K562 (cell line): ENCODE measurements around the gene DCAF11. TPM values are rescaled to one million over a fixed set of nuclear protein-coding genes. Genes with fewer than 3 reads are reported as not detected.

Source experiments
- ATAC-seq: fragments of 200-7000 bp; cut with Tn5 transposase; 3 replicates; pipeline ENCODE4 v1.9.1; 2020; ENCODE audit warnings: moderate library complexity
- BruUV-seq: library from RNA; stranded (reverse); fragments of 400-500 nt; replicated peaks from 2 replicates; lab custom pipeline; 2021; lab: Mats Ljungman, UMichigan
- CTCF ChIA-PET: fragments of 300-600 bp; formaldehyde crosslinking; extraction: SDS; loops from one replicate; lab custom pipeline; 2021; ENCODE audit warnings: low intra/inter-chr PET ratio; lab: Yijun Ruan, JAX
- POLR2A ChIA-PET: fragments of 300-600, 350-650 bp; sonication (Branson Sonifier 250); formaldehyde crosslinking; extraction: SDS; loops from one replicate; lab custom pipeline; 2021; ENCODE audit warnings: antibody characterized with exemption, inconsistent platforms; lab: Yijun Ruan, JAX
- DNase-seq, 4 experiments: peaks; one replicate each; pipeline versions ENCODE4 v3.0.0 to v3.0.0-alpha.2; 2011 to 2018; ENCODE audit warnings: low spot score in 3 of 4, mixed read lengths in 3 of 4; ENCODE audit errors: extremely low read depth in 1 of 4
- FAIRE-seq: peaks from 2 replicates; lab custom pipeline; 2011; peaks lifted over from hg19 to GRCh38; lab: Jason Lieb, UNC
- H2AFZ ChIP-seq: 2 replicates; pipeline ENCODE4 v1.6.0; 2011; ENCODE audit warnings: low read depth, low read length, control low read depth, inconsistent platforms
- H3K27ac ChIP-seq: fragments of 200-600 bp; 3 replicates; pipeline ENCODE4 v1.8.0; 2011; ENCODE audit warnings: low read depth, mild to moderate bottlenecking, control low read depth, inconsistent platforms, low read length, moderate library complexity, mixed read lengths; ENCODE audit errors: extremely low read depth
- H3K27me3 ChIP-seq, 2 experiments: fragments of 300-600 bp in 1 of 2; 2 replicates in 1 of 2; 3 replicates in 1 of 2; pipeline versions ENCODE4 v1.6.0 to v1.8.0; 2011; ENCODE audit warnings: inconsistent platforms in 2 of 2, low read length in 2 of 2, mild to moderate bottlenecking in 1 of 2, mixed read lengths in 1 of 2, moderate library complexity in 1 of 2; ENCODE audit not compliant: control insufficient read depth in 2 of 2, insufficient read depth in 2 of 2
- H3K36me3 ChIP-seq: fragments of 300-600 bp; 3 replicates; pipeline ENCODE4 v1.8.0; 2011; ENCODE audit warnings: mild to moderate bottlenecking, low read length, inconsistent platforms; ENCODE audit not compliant: control insufficient read depth, insufficient read depth
- H3K4me1 ChIP-seq, 2 experiments: fragments of 200-600 bp in 1 of 2; replicated peaks in 1 of 2; 2 replicates in 1 of 2; 3 replicates in 1 of 2; pipeline versions ENCODE4 v1.5.1 to v1.8.0; 2011; ENCODE audit warnings: inconsistent platforms in 2 of 2, low read length in 2 of 2, mild to moderate bottlenecking in 1 of 2, mixed read lengths in 1 of 2, moderate library complexity in 1 of 2; ENCODE audit not compliant: control insufficient read depth in 2 of 2, insufficient read depth in 2 of 2
- H3K4me2 ChIP-seq: 2 replicates; pipeline ENCODE4 v1.6.1; 2011; ENCODE audit warnings: low read length, control low read depth, inconsistent platforms, mixed read lengths; ENCODE audit not compliant: insufficient read depth
- H3K4me3 ChIP-seq: fragments of 200-600 bp; sonication (generic), shearing (Covaris generic); 2 replicates; pipeline ENCODE4 v1.5.1; 2016; ENCODE audit warnings: control low read depth, inconsistent platforms
- H3K79me2 ChIP-seq: fragments of 200-600 bp; 3 replicates; pipeline ENCODE4 v1.8.0; 2011; ENCODE audit warnings: low read length, inconsistent platforms; ENCODE audit not compliant: control insufficient read depth, insufficient read depth
- H3K9ac ChIP-seq, 2 experiments: 2 replicates each; pipeline versions ENCODE4 v1.6.0 to v1.6.1; 2011; ENCODE audit warnings: low read depth in 2 of 2, low read length in 2 of 2, control low read depth in 1 of 2, inconsistent platforms in 1 of 2, mild to moderate bottlenecking in 1 of 2, mixed read lengths in 1 of 2; ENCODE audit not compliant: insufficient read depth in 1 of 2
- H3K9me1 ChIP-seq: one replicate; pipeline ENCODE4 v1.6.0; 2011; ENCODE audit warnings: inconsistent platforms, mild to moderate bottlenecking, low read length, moderate library complexity; ENCODE audit not compliant: control insufficient read depth, insufficient read depth
- H3K9me3 ChIP-seq: replicated peaks from 2 replicates; pipeline ENCODE4 v1.5.1; 2011; ENCODE audit warnings: low read depth, low read length, inconsistent platforms; ENCODE audit not compliant: control insufficient read depth, insufficient read depth
- H4K20me1 ChIP-seq: replicated peaks from 2 replicates; pipeline ENCODE4 v1.6.1; 2011; ENCODE audit warnings: low read length, inconsistent platforms, mixed read lengths; ENCODE audit not compliant: control insufficient read depth, insufficient read depth
- CREM ChIP-seq: IDR thresholded peaks from 2 replicates; pipeline ENCODE4 v1.6.1; 2014; ENCODE audit warnings: antibody characterized with exemption, low read depth
- CTCFL ChIP-seq: IDR thresholded peaks from 2 replicates; pipeline ENCODE4 v1.6.1; 2011; ENCODE audit warnings: borderline replicate concordance, low read depth, mild to moderate bottlenecking, moderate library complexity, low read length; ENCODE audit not compliant: insufficient read depth, poor library complexity, severe bottlenecking
- DNMT1 ChIP-seq: fragments of 450-650 bp; IDR thresholded peaks from 2 replicates; pipeline ENCODE4 v1.6.1; 2016; ENCODE audit warnings: antibody characterized with exemption, mild to moderate bottlenecking
- MCM2 ChIP-seq: fragments of 450-650 bp; IDR thresholded peaks from 2 replicates; pipeline ENCODE4 v1.6.1; 2017; ENCODE audit warnings: low read depth, mild to moderate bottlenecking
- MEF2A ChIP-seq: IDR thresholded peaks from 2 replicates; pipeline ENCODE4 v1.6.1; 2011; ENCODE audit warnings: low read depth, mild to moderate bottlenecking, low read length, moderate library complexity; ENCODE audit not compliant: control insufficient read depth
- NKRF ChIP-seq: fragments of 450-650 bp; IDR thresholded peaks from 2 replicates; pipeline ENCODE4 v1.6.1; 2016; ENCODE audit warnings: borderline replicate concordance
- NR2C2 ChIP-seq, 2 experiments: fragments of 200-800 bp in 1 of 2; sonication (Bioruptor generic) in 1 of 2; sonication (generic) in 1 of 2; formaldehyde crosslinking in 1 of 2; IDR thresholded peaks; 2 replicates each; pipeline versions ENCODE4 v1.6.1 to v1.8.0; 2016 to 2022; ENCODE audit warnings: mild to moderate bottlenecking in 1 of 2, missing compliant biosample characterization in 1 of 2, missing genetic modification characterization in 1 of 2, missing genetic modification reagents in 1 of 2
- PHF21A ChIP-seq: fragments of 450-650 bp; IDR thresholded peaks from 2 replicates; pipeline ENCODE4 v1.6.1; 2017; ENCODE audit warnings: low read depth, borderline replicate concordance
- RBBP5 ChIP-seq: fragments of 200-600 bp; sonication (generic); IDR thresholded peaks from 2 replicates; pipeline ENCODE4 v1.6.1; 2012; ENCODE audit warnings: borderline replicate concordance, mild to moderate bottlenecking, low read length, control low read depth, inconsistent platforms; ENCODE audit not compliant: insufficient read depth, poor library complexity, severe bottlenecking
- RNF219 ChIP-seq: fragments of 250-450 bp; sonication (Bioruptor Pico); IDR thresholded peaks from 2 replicates; pipeline ENCODE4 v1.5.0; 2022; ENCODE audit warnings: mild to moderate bottlenecking
- ZNF384 ChIP-seq: IDR thresholded peaks from 2 replicates; pipeline ENCODE4 v1.6.1; 2012; ENCODE audit warnings: low read depth, low read length, improper control_type of control experiment
- WGBS: fragments of 100-300 bp; shearing (Covaris generic); methylation state at CpG from one replicate; pipeline ENCODE4 v1.1.6; 2016; ENCODE audit warnings: low coverage, mixed read lengths; ENCODE audit not compliant: insufficient coverage; ENCODE audit errors: missing lambda C conversion rate; 5-methylcytosine and 5-hydroxymethylcytosine counted together
- in situ Hi-C: fragments of 300-500 bp; cut with MboI; formaldehyde crosslinking; loops from 4 replicates; pipeline ENCODE4 v1.15.0; 2018; ENCODE audit warnings: inconsistent platforms, mixed read lengths
- intact Hi-C: fragments of 100-400 bp; cut with micrococcal nuclease; formaldehyde crosslinking; loops from 2 replicates; pipeline ENCODE4 v1.14.2; 2022
- polyA plus RNA-seq, 8 experiments: library from polyadenylated mRNA; depleted of rRNA in 4 of 8; stranded (reverse) in 5 of 8; unstranded in 3 of 8; fragments of >200 nt; fragmentation: Nextera tagmentation in 2 of 8; fragmentation: Illumina TruSeq in 1 of 8; extraction: Ambion mirVana in 2 of 8; extraction: Trizol in 1 of 8; gene quantifications; 2 replicates each; pipeline versions ENCODE4 v1.2.1 to v1.2.3, GENCODE V29; 2011 to 2014; ENCODE audit warnings: inconsistent platforms in 1 of 8, missing spikeins in 1 of 8
- total RNA-seq, 7 experiments: library from RNA; depleted of rRNA in 6 of 7; stranded (reverse); fragments of >200 nt in 6 of 7; fragmentation: Illumina TruSeq in 2 of 7; extraction: Trizol in 2 of 7; gene quantifications; 2 replicates each; pipeline versions ENCODE4 v1.2.1 to v1.2.3, GENCODE V29; 2011 to 2021; ENCODE audit warnings: low replicate concordance in 1 of 7

DCAF11 gene
- total and polyA plus RNA-seq, 9 of the 15 experiments (the other 6 are each of a cell fraction or from before 2014, with no cell fraction given): 8.5 to 46.2 (median 36.4) TPM

- FAIRE-seq: peak; percentile 65
- Histone ChIP-seq H3K4me1 (peaks cover 10% of the 10 kb centered on the region in 2 experiments; a peak in 4 of 5 replicates), H2AFZ (no peak overlapping the region), H3K4me2 (peak overlapping the region; percentile 94), H3K36me3 (peaks cover 46% of the 10 kb centered on the region; the same call in 2 of the 3 replicates), H3K4me3 (peak overlapping the region; percentile 51; the same call in 1 of the 2 replicates), H3K27ac (no peak overlapping the region), H3K9ac (peak overlapping the region; percentile 48 to 89; a peak in 2 of 4 replicates), H3K79me2 (peaks cover 18% of the 10 kb centered on the region), H4K20me1 (no peaks in the 10 kb centered on the region), H3K27me3 (no peaks in the 10 kb centered on the region), H3K9me1 (no peaks in the 10 kb centered on the region), H3K9me3 (no peaks in the 10 kb centered on the region)
- no peak for DNase-seq
- CTCF ChIA-PET: no interaction called here
- intact Hi-C loops: no loop called here
- in situ Hi-C loops: no loop called here
- POLR2A ChIA-PET: interaction anchor here (0.7 to 5.0 kb wide), 4 partner anchors 10 to 25 kb away, joined by 3 to 38 read pairs (median 9); partner anchors contain the start of genes EMC9 and PSME1
- 66% methylated on average over 6 of the region's 6 CpGs for WGBS
- BruUV-seq: no TSS peak
- no peak for ATAC-seq
- TF ChIP-seq MEF2A (no peak), CREM (no peak), DNMT1 (no peak), NKRF (no peak), NR2C2 (CRISPR knock-in tag; IDR thresholded peaks at IDR 0.05) (no peak), NR2C2 (tag; IDR thresholded peaks at IDR 0.05) (no peak), ZNF384 (no peak), MCM2 (no peak), RBBP5 (no peak), CTCFL (no peak), PHF21A (no peak), RNF219 (CRISPR knock-in tag) (no peak)
Observed at GRCh38 chr14:24116128-24116814, 1.7 kb downstream of the DCAF11 start.
